Karpas-422 (cell line): Measurements from ENCODE around the gene RASSF1. TPM values are rescaled to one million over a fixed set of nuclear protein-coding genes. Genes with fewer than 3 reads are reported as not detected.

Source experiments
- DNase-seq: peaks from one replicate; pipeline ENCODE4 v3.0.0-alpha.2; 2015
- H2AFZ ChIP-seq: fragments of 200-600 bp; sonication (generic); 2 replicates; pipeline ENCODE4 v1.6.1; 2014; ENCODE audit warnings: antibody characterized with exemption, low read length, mixed read lengths
- H3K27ac ChIP-seq: fragments of 200-600 bp; sonication (generic); 2 replicates; pipeline ENCODE4 v1.5.1; 2014; ENCODE audit warnings: mild to moderate bottlenecking, low read length, moderate library complexity
- H3K27me3 ChIP-seq: fragments of 200-600 bp; sonication (generic); 2 replicates; pipeline ENCODE4 v1.6.1; 2014; ENCODE audit warnings: low read length, mixed read lengths
- H3K36me3 ChIP-seq: fragments of 200-600 bp; sonication (generic); 2 replicates; pipeline ENCODE4 v1.6.1; 2014; ENCODE audit warnings: low read length, mixed read lengths; ENCODE audit not compliant: insufficient read depth
- H3K4me1 ChIP-seq: fragments of 200-600 bp; sonication (generic); 2 replicates; pipeline ENCODE4 v1.6.1; 2014; ENCODE audit warnings: mild to moderate bottlenecking, low read length, mixed read lengths
- H3K4me2 ChIP-seq: fragments of 200-600 bp; sonication (generic); 2 replicates; pipeline ENCODE4 v1.6.1; 2014; ENCODE audit warnings: low read length, low read depth, mild to moderate bottlenecking; ENCODE audit not compliant: poor library complexity, severe bottlenecking
- H3K4me3 ChIP-seq: fragments of 200-600 bp; sonication (generic); 2 replicates; pipeline ENCODE4 v1.5.1; 2014; ENCODE audit warnings: mild to moderate bottlenecking, antibody characterized with exemption, low read length, mixed read lengths
- H3K79me2 ChIP-seq: fragments of 200-600 bp; sonication (generic); 2 replicates; pipeline ENCODE4 v1.6.1; 2014; ENCODE audit warnings: mild to moderate bottlenecking, low read length, mixed read lengths
- H3K9ac ChIP-seq: fragments of 200-600 bp; sonication (generic); 2 replicates; pipeline ENCODE4 v1.6.0; 2014; ENCODE audit warnings: low read length
- H3K9me2 ChIP-seq: fragments of 200-600 bp; sonication (generic), shearing (Covaris generic); replicated peaks from 2 replicates; pipeline ENCODE4 v1.6.0; 2014; ENCODE audit warnings: mild to moderate bottlenecking, low read length, moderate library complexity; ENCODE audit not compliant: insufficient read depth
- H3K9me3 ChIP-seq: fragments of 300-700, 200-600 bp; sonication (generic); 2 replicates; pipeline ENCODE4 v1.6.1; 2014; ENCODE audit warnings: low read length, mixed read lengths
- H4K20me1 ChIP-seq: fragments of 200-600 bp; sonication (generic); 2 replicates; pipeline ENCODE4 v1.6.1; 2014; ENCODE audit warnings: mild to moderate bottlenecking, antibody characterized with exemption, low read length, low read depth; ENCODE audit not compliant: insufficient read depth
- total RNA-seq: library from RNA; depleted of rRNA; stranded (reverse); fragments of >200 nt; shearing (Covaris generic); gene quantifications from 2 replicates; pipeline ENCODE4 v1.2.3, GENCODE V29; 2014; ENCODE audit warnings: low replicate concordance

The RASSF1 gene
- total RNA-seq, 1 experiment from 2014 or later: 33.3 TPM

DNA sequence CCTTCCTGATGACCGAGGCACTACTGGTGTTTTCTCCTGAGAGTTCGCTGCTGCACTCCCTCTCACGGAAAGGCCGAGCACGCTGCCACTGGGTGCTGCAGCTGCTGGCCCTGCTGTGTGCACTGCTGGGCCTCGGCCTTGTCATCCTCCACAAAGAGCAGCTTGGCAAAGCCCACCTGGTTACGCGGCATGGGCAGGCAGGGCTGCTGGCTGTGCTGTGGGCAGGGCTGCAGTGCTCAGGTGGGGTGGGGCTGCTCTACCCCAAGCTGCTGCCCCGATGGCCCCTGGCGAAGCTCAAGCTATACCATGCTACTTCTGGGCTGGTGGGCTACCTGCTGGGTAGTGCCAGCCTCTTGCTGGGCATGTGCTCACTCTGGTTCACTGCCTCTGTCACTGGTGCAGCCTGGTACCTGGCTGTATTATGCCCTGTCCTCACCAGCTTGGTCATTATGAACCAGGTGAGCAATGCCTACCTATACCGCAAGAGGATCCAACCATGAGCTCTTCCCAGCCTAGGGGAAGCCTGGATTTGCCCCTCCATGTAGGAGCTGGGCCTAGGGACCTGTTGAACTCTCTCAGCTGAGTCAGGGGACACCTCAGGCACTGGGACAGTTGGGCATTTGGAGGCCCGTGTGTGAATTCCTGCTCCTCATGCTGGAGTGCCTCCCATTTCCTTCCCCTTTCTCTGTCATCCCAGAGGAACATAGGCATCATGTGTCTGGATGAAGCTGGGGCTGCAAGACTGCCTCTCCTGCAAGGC, 12.8 kb upstream of the RASSF1 start:
- Histone ChIP-seq H3K9me2 (no peaks in the 10 kb centered on the region), H3K27me3 (no peaks in the 10 kb centered on the region), H3K4me1 (peaks cover 58% of the 10 kb centered on the region), H3K4me2 (no peak overlapping the region), H3K9ac (no peak overlapping the region), H3K36me3 (peaks cover 8% of the 10 kb centered on the region; the same call in 1 of the 2 replicates), H3K79me2 (peaks cover 57% of the 10 kb centered on the region), H2AFZ (no peak overlapping the region), H3K27ac (no peak overlapping the region), H3K4me3 (no peak overlapping the region), H4K20me1 (no peaks in the 10 kb centered on the region; the same call in 1 of the 2 replicates), H3K9me3 (no peaks in the 10 kb centered on the region)
- no peak for DNase-seq

DNA sequence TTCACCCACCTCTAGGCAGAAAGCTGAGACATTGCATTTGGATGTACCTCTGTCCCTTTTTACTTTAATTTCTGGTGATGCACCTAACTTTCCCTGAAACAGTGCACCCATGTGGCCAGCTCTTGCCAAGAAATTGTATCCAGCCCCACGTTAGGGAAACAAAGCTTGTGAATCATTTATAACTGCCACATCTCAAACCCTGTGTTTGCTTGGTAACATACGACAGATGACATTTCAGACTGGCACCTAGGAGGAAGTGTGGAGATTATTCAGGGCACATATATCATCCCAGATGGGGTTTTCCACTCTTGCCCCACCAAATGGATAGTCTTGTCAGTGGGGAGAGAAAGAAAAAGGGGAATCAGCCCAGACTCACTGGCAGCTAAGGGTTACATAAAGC, 12.1 kb upstream of the RASSF1 start:
- Histone ChIP-seq H3K36me3 (peaks cover 8% of the 10 kb centered on the region; the same call in 1 of the 2 replicates), H3K4me3 (no peak overlapping the region), H3K4me2 (no peak overlapping the region), H3K9me3 (no peaks in the 10 kb centered on the region), H3K9me2 (no peaks in the 10 kb centered on the region), H2AFZ (no peak overlapping the region), H3K79me2 (peaks cover 51% of the 10 kb centered on the region), H3K9ac (no peak overlapping the region), H3K27me3 (no peaks in the 10 kb centered on the region), H3K27ac (no peak overlapping the region), H3K4me1 (peaks cover 51% of the 10 kb centered on the region), H4K20me1 (no peaks in the 10 kb centered on the region; the same call in 1 of the 2 replicates)
- peak; percentile 68 for DNase-seq

- Histone ChIP-seq H3K27me3 (no peaks in the 10 kb centered on the region), H3K9me3 (no peaks in the 10 kb centered on the region), H3K4me3 (peak overlapping the region; percentile 85), H3K9ac (peak overlapping the region; percentile 88), H3K36me3 (peaks cover 8% of the 10 kb centered on the region; the same call in 1 of the 2 replicates), H3K4me2 (peak overlapping the region; percentile 99), H4K20me1 (no peaks in the 10 kb centered on the region; the same call in 1 of the 2 replicates), H3K4me1 (peaks cover 36% of the 10 kb centered on the region), H3K27ac (no peak overlapping the region), H2AFZ (peak overlapping the region; percentile 34; the same call in 1 of the 2 replicates), H3K9me2 (no peaks in the 10 kb centered on the region), H3K79me2 (peaks cover 36% of the 10 kb centered on the region)
- DNase-seq: no peak
Observed at GRCh38 chr3:50351323-50351697, 10.7 kb upstream of the RASSF1 start.

GRCh38 chr3:50350527-50351322, 10.1 kb upstream of the RASSF1 start, which contains the start of the genes CYB561D2 and NPRL2:
Gene CYB561D2, plus strand, starts transcription at chr3:50350862. Its CDS starts 572 bp downstream, at chr3:50351434.
Gene NPRL2, minus strand, starts transcription at chr3:50350775. Its CDS starts 123 bp downstream, at chr3:50350652.
- peaks cover 30% of the 10 kb centered on the region for H3K79me2 ChIP-seq
- peak within 1 kb of the TSS; percentile 88 for H3K9ac ChIP-seq
- H4K20me1 ChIP-seq: no peaks in the 10 kb centered on the region; the same call in 1 of the 2 replicates
- H3K4me1 ChIP-seq: peaks cover 33% of the 10 kb centered on the region
- DNase-seq: peak; percentile 98
- no peaks in the 10 kb centered on the region for H3K27me3 ChIP-seq
- peak within 1 kb of the TSS; percentile 85 for H3K4me3 ChIP-seq
- H3K4me2 ChIP-seq: peak within 1 kb of the TSS; percentile 99
- H3K27ac ChIP-seq: peak within 1 kb of the TSS; percentile 42; the same call in 1 of the 2 replicates
- H2AFZ ChIP-seq: peak within 1 kb of the TSS; percentile 34
- no peaks in the 10 kb centered on the region for H3K9me2 ChIP-seq
- H3K9me3 ChIP-seq: no peaks in the 10 kb centered on the region
- peaks cover 8% of the 10 kb centered on the region; the same call in 1 of the 2 replicates for H3K36me3 ChIP-seq

DNA sequence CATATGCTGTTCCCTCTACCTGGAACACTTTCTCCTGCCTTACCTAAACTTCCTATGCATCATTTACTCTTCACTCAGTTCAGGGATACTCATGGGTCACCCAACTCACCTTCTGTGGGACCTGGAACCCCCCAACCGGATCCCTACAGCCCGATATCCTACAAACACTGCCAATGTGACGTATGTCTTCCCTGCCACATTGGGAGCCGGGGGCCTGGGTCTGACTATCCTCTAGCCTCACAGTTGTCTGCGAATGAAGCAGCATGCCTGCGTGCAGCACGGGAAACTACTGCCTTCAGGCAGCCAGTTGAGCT, 9.5 kb upstream of the RASSF1 start:
- Histone ChIP-seq H3K9me2 (no peaks in the 10 kb centered on the region), H3K4me3 (peak overlapping the region; percentile 85), H2AFZ (peak overlapping the region; percentile 34), H3K4me1 (peaks cover 35% of the 10 kb centered on the region), H3K36me3 (peaks cover 3% of the 10 kb centered on the region; the same call in 1 of the 2 replicates), H3K27ac (peak overlapping the region; percentile 22; the same call in 1 of the 2 replicates), H3K9ac (peak overlapping the region; percentile 88), H3K79me2 (peaks cover 26% of the 10 kb centered on the region), H3K9me3 (no peaks in the 10 kb centered on the region), H4K20me1 (no peaks in the 10 kb centered on the region; the same call in 1 of the 2 replicates), H3K4me2 (peak overlapping the region; percentile 99), H3K27me3 (no peaks in the 10 kb centered on the region)
- no peak for DNase-seq

- no peak overlapping the region for H3K27ac ChIP-seq
- H3K27me3 ChIP-seq: no peaks in the 10 kb centered on the region
- H4K20me1 ChIP-seq: no peaks in the 10 kb centered on the region
- no peak overlapping the region for H3K4me3 ChIP-seq
- no peak overlapping the region for H3K4me2 ChIP-seq
- peaks cover 24% of the 10 kb centered on the region for H3K79me2 ChIP-seq
- no peak overlapping the region for H2AFZ ChIP-seq
- peak; percentile 93 for DNase-seq
- no peaks in the 10 kb centered on the region for H3K36me3 ChIP-seq
- H3K4me1 ChIP-seq: peaks cover 35% of the 10 kb centered on the region
- no peak overlapping the region for H3K9ac ChIP-seq
- H3K9me3 ChIP-seq: no peaks in the 10 kb centered on the region
- no peaks in the 10 kb centered on the region for H3K9me2 ChIP-seq
Observed at GRCh38 chr3:50347187-50347813, 6.7 kb upstream of the RASSF1 start.

- peaks cover 36% of the 10 kb centered on the region for H3K4me1 ChIP-seq
- peak within 1 kb of the TSS; percentile 45 for H3K4me2 ChIP-seq
- DNase-seq: peak; percentile 82
- H3K9me3 ChIP-seq: no peaks in the 10 kb centered on the region
- no peak within 1 kb of the TSS for H2AFZ ChIP-seq
- H3K9me2 ChIP-seq: no peaks in the 10 kb centered on the region
- H3K9ac ChIP-seq: no peak within 1 kb of the TSS
- H3K27ac ChIP-seq: no peak within 1 kb of the TSS
- H3K79me2 ChIP-seq: peaks cover 15% of the 10 kb centered on the region
- no peaks in the 10 kb centered on the region for H3K27me3 ChIP-seq
- H3K36me3 ChIP-seq: no peaks in the 10 kb centered on the region
- peak within 1 kb of the TSS; percentile 36; the same call in 1 of the 2 replicates for H3K4me3 ChIP-seq
- H4K20me1 ChIP-seq: no peaks in the 10 kb centered on the region
Observed at GRCh38 chr3:50345586-50346234, 5.1 kb upstream of the RASSF1 start, which contains the start of gene ZMYND10. Gene ZMYND10, minus strand, starts transcription at chr3:50345732. Its CDS starts 153 bp downstream, at chr3:50345579.
